Neural progenitor cell (in vitro differentiated cells): ENCODE data around the gene LRRC74B. TPM values are rescaled to one million over a fixed set of nuclear protein-coding genes. Genes with fewer than 3 reads are reported as not detected.

Experiments used
- DNase-seq: peaks from one replicate; pipeline ENCODE4 v3.0.0-alpha.2; 2016; ENCODE audit warnings: low spot score
- H2AFZ ChIP-seq: fragments of 200-600 bp; sonication (generic); replicated peaks from 2 replicates; pipeline ENCODE4 v1.6.1; 2016; ENCODE audit warnings: antibody characterized with exemption
- H3F3A ChIP-seq: fragments of 200-600 bp; sonication (generic); 2 replicates; pipeline ENCODE4 v1.6.1; 2016; ENCODE audit warnings: antibody characterized with exemption, low read depth
- H3K27ac ChIP-seq: fragments of 200-600 bp; sonication (generic); 2 replicates; pipeline ENCODE4 v1.5.1; 2016; ENCODE audit warnings: mild to moderate bottlenecking
- H3K27me3 ChIP-seq: fragments of 200-600 bp; sonication (generic); 2 replicates; pipeline ENCODE4 v1.6.1; 2016; ENCODE audit warnings: mild to moderate bottlenecking, moderate library complexity
- H3K36me3 ChIP-seq: fragments of 200-600 bp; sonication (generic); 2 replicates; pipeline ENCODE4 v1.5.1; 2016
- H3K4me1 ChIP-seq: fragments of 200-600 bp; sonication (generic); 2 replicates; pipeline ENCODE4 v1.6.1; 2016; ENCODE audit warnings: mixed run types
- H3K4me2 ChIP-seq: fragments of 200-600 bp; sonication (generic); 2 replicates; pipeline ENCODE4 v1.6.1; 2016
- H3K4me3 ChIP-seq: fragments of 200-600 bp; sonication (generic); 2 replicates; pipeline ENCODE4 v1.5.1; 2016
- H3K79me2 ChIP-seq: fragments of 200-600 bp; sonication (generic); 2 replicates; pipeline ENCODE4 v1.6.1; 2016; ENCODE audit warnings: low read depth
- H3K9ac ChIP-seq: fragments of 200-600 bp; sonication (generic); 2 replicates; pipeline ENCODE4 v1.6.1; 2016
- H3K9me3 ChIP-seq: fragments of 200-600 bp; sonication (generic); 2 replicates; pipeline ENCODE4 v1.5.1; 2016; ENCODE audit warnings: low read depth
- H4K20me1 ChIP-seq: fragments of 200-600 bp; sonication (generic); 2 replicates; pipeline ENCODE4 v1.6.1; 2016; ENCODE audit warnings: low read depth
- H3K27ac Mint-ChIP-seq: 3 replicates; pipeline ENCODE4 v1.8.0; 2021; ENCODE audit warnings: mixed read lengths
- H3K27me3 Mint-ChIP-seq: 2 replicates; pipeline ENCODE4 v1.8.0; 2022; ENCODE audit warnings: low read depth, mild to moderate bottlenecking, inconsistent platforms, moderate library complexity, mixed read lengths; ENCODE audit not compliant: insufficient read depth
- H3K36me3 Mint-ChIP-seq: 3 replicates; pipeline ENCODE4 v1.8.0; 2021; ENCODE audit warnings: mixed read lengths
- H3K4me1 Mint-ChIP-seq: 3 replicates; pipeline ENCODE4 v1.8.0; 2021; ENCODE audit warnings: mixed read lengths
- H3K4me3 Mint-ChIP-seq: 3 replicates; pipeline ENCODE4 v1.8.0; 2021; ENCODE audit warnings: mild to moderate bottlenecking, moderate library complexity, mixed read lengths
- H3K9me3 Mint-ChIP-seq: 3 replicates; pipeline ENCODE4 v1.8.0; 2020; ENCODE audit warnings: mixed read lengths
- EZH2 ChIP-seq: fragments of 200-600 bp; sonication (generic); IDR thresholded peaks from 2 replicates; pipeline ENCODE4 v1.6.1; 2017; ENCODE audit warnings: antibody characterized with exemption, mild to moderate bottlenecking, moderate library complexity
- EZH2phosphoT487 ChIP-seq: fragments of 200-600 bp; sonication (generic); IDR thresholded peaks from 2 replicates; pipeline ENCODE4 v1.6.1; 2017; ENCODE audit warnings: antibody characterized with exemption
- total RNA-seq: library from RNA; depleted of rRNA; stranded (reverse); fragments of >200 nt; gene quantifications from 2 replicates; pipeline ENCODE4 v1.2.3, GENCODE V29; 2015; ENCODE audit warnings: low replicate concordance
- TF ChIP-seq, protein P1 (sequence below): fragments of 200-600 bp; sonication (generic); IDR thresholded peaks from 2 replicates; pipeline ENCODE4 v1.5.1; 2017; ENCODE audit warnings: antibody characterized with exemption, mild to moderate bottlenecking

Gene LRRC74B
- total RNA-seq, 1 donor from 2014 or later, result not detected

DNA sequence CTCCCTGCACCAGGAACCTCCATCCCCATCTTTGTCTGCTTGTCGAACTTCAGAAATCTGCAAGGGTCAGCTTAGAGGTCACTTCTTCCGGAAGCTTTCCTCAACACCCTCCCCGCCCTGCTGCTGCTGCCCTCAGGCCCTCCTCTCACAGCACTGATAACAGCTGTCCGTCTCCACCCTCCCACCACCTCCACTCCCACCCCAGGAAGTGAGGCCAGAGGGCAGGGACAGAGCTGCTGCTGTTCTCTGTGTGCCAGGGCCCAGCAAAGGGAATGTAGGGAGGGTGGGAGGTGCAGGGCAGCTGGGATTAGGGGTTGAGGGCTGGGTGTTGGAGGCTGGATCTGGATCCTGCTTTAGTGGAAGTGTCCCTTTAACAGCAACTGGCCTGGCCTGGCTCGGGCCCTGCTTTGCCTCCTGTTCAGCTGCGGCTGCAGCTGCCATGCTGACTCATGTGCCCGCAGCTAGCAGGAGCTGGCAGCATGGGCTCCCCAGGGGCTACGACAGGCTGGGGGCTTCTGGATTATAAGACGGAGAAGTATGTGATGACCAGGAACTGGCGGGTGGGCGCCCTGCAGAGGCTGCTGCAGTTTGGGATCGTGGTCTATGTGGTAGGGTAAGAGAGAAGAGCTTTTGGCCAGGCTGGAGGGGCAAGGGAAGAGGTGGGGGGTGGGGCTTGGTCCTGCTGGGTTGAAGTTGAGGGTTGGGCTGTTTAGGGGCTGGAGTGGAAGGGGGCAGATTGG is 30.9 kb upstream of the LRRC74B start, which contains the start of gene P2RX6:
Gene P2RX6, plus strand, starts transcription at position 440 of the 740 bp plus-strand sequence. Its CDS starts 10 bp downstream, at position 450.
- peak within 1 kb of the TSS; percentile 96 for H3K4me3 Mint-ChIP-seq
- no peaks in the 10 kb centered on the region for H3K9me3 Mint-ChIP-seq
- H3K27me3 ChIP-seq, result no peaks in the 10 kb centered on the region

GRCh38 chr22:21015466-21016006 is 30.2 kb upstream of the LRRC74B start:
- peaks cover 63% of the 10 kb centered on the region for H3K4me1 Mint-ChIP-seq

More for the DNA sequence above, 30.9 kb upstream of the LRRC74B start, which contains the start of gene P2RX6:
- no peak for TF ChIP-seq EZH2
- TF ChIP-seq, protein P1, sequence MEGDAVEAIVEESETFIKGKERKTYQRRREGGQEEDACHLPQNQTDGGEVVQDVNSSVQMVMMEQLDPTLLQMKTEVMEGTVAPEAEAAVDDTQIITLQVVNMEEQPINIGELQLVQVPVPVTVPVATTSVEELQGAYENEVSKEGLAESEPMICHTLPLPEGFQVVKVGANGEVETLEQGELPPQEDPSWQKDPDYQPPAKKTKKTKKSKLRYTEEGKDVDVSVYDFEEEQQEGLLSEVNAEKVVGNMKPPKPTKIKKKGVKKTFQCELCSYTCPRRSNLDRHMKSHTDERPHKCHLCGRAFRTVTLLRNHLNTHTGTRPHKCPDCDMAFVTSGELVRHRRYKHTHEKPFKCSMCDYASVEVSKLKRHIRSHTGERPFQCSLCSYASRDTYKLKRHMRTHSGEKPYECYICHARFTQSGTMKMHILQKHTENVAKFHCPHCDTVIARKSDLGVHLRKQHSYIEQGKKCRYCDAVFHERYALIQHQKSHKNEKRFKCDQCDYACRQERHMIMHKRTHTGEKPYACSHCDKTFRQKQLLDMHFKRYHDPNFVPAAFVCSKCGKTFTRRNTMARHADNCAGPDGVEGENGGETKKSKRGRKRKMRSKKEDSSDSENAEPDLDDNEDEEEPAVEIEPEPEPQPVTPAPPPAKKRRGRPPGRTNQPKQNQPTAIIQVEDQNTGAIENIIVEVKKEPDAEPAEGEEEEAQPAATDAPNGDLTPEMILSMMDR, result no peak
- TF ChIP-seq EZH2phosphoT487, result no peak
- H3K36me3 Mint-ChIP-seq, result peaks cover 5% of the 10 kb centered on the region
- Histone ChIP-seq H3K9me3 (no peaks in the 10 kb centered on the region), H3F3A (peaks cover 26% of the 10 kb centered on the region), H3K4me3 (peak within 1 kb of the TSS; percentile 64), H3K79me2 (no peaks in the 10 kb centered on the region), H3K9ac (no peak within 1 kb of the TSS), H3K27ac (no peak within 1 kb of the TSS), H3K36me3 (no peaks in the 10 kb centered on the region), H3K4me2 (peak within 1 kb of the TSS; percentile 89), H4K20me1 (peaks cover 5% of the 10 kb centered on the region), H3K4me1 (peaks cover 23% of the 10 kb centered on the region), H2AFZ (peak within 1 kb of the TSS; percentile 77)
- peak within 1 kb of the TSS; percentile 99 for H3K27ac Mint-ChIP-seq
- H3K4me1 Mint-ChIP-seq, result peaks cover 60% of the 10 kb centered on the region
- peaks cover 4% of the 10 kb centered on the region for H3K27me3 Mint-ChIP-seq
- peak; percentile 59 for DNase-seq

GRCh38 chr22:21016644-21017420 is 28.9 kb upstream of the LRRC74B start:
- peaks cover 21% of the 10 kb centered on the region for H3F3A ChIP-seq
- H3K4me2 ChIP-seq, result no peak overlapping the region
- peak overlapping the region; percentile 92 for H3K27ac Mint-ChIP-seq
- H3K4me3 Mint-ChIP-seq, result peak overlapping the region; percentile 52
- peaks cover 65% of the 10 kb centered on the region for H3K4me1 Mint-ChIP-seq
- no peak overlapping the region for H3K4me3 ChIP-seq
- H3K9me3 ChIP-seq, result no peaks in the 10 kb centered on the region
- no peaks in the 10 kb centered on the region for H3K36me3 ChIP-seq
- H4K20me1 ChIP-seq, result no peaks in the 10 kb centered on the region
- H3K9me3 Mint-ChIP-seq, result no peaks in the 10 kb centered on the region
- H3K36me3 Mint-ChIP-seq, result peaks cover 2% of the 10 kb centered on the region
- no peak overlapping the region for H2AFZ ChIP-seq
- no peak for DNase-seq
- H3K4me1 ChIP-seq, result peaks cover 23% of the 10 kb centered on the region
- no peaks in the 10 kb centered on the region for H3K79me2 ChIP-seq
- peaks cover 4% of the 10 kb centered on the region for H3K27me3 Mint-ChIP-seq
- H3K27me3 ChIP-seq, result no peaks in the 10 kb centered on the region
- H3K27ac ChIP-seq, result no peak overlapping the region
- H3K9ac ChIP-seq, result no peak overlapping the region
- TF ChIP-seq EZH2, result no peak
- TF ChIP-seq, protein P1, result no peak
- no peak for TF ChIP-seq EZH2phosphoT487

More at GRCh38 chr22:21015466-21016006, 30.2 kb upstream of the LRRC74B start:
- DNase-seq, result no peak
- TF ChIP-seq EZH2 (no peak), EZH2phosphoT487 (no peak)
- TF ChIP-seq, protein P1, result no peak
- H3K4me3 ChIP-seq, result no peak overlapping the region
- peaks cover 21% of the 10 kb centered on the region for H3F3A ChIP-seq
- H3K9ac ChIP-seq, result no peak overlapping the region
- H3K27me3 ChIP-seq, result no peaks in the 10 kb centered on the region
- H3K9me3 Mint-ChIP-seq, result no peaks in the 10 kb centered on the region
- no peaks in the 10 kb centered on the region for H4K20me1 ChIP-seq
- H2AFZ ChIP-seq, result no peak overlapping the region
- peaks cover 5% of the 10 kb centered on the region for H3K36me3 Mint-ChIP-seq
- peak overlapping the region; percentile 99 for H3K27ac Mint-ChIP-seq
- no peak overlapping the region for H3K27ac ChIP-seq
- no peaks in the 10 kb centered on the region for H3K9me3 ChIP-seq
- no peaks in the 10 kb centered on the region for H3K36me3 ChIP-seq
- H3K27me3 Mint-ChIP-seq, result peaks cover 4% of the 10 kb centered on the region
- no peaks in the 10 kb centered on the region for H3K79me2 ChIP-seq
- peak overlapping the region; percentile 96 for H3K4me3 Mint-ChIP-seq
- H3K4me2 ChIP-seq, result peak overlapping the region; percentile 68
- peaks cover 23% of the 10 kb centered on the region for H3K4me1 ChIP-seq
